DMS114 treated with DMSO at 0.1 percent for 48 hours (cell line): ENCODE data around the gene NSUN5.
"Not testable (repeated sequence)": the region's sequence is repeated elsewhere in the genome, so short reads cannot be mapped to it uniquely, and the experiment has no call there.

Experiments used
- DNase-seq: peaks from one replicate; lab custom pipeline; 2025; ENCODE audit not compliant: unreplicated experiment; lab: John Stamatoyannopoulos, UW

Gene NSUN5

DNA sequence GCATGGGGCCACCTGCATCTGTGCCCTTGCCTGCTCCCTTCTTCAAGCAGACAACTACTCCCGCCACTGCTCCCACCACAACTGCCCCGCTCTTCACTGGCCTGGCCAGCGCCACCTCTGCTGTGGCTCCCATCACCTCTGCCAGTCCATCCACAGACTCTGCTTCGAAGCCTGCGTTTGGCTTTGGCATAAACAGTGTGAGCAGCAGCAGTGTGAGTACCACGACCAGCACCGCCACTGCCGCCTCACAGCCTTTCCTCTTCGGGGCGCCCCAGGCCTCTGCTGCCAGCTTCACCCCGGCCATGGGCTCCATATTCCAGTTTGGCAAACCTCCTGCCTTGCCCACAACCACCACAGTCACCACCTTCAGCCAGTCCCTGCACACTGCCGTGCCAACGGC is 11.4 kb downstream of the NSUN5 start:
- DNase-seq = not testable (repeated sequence)

DNA sequence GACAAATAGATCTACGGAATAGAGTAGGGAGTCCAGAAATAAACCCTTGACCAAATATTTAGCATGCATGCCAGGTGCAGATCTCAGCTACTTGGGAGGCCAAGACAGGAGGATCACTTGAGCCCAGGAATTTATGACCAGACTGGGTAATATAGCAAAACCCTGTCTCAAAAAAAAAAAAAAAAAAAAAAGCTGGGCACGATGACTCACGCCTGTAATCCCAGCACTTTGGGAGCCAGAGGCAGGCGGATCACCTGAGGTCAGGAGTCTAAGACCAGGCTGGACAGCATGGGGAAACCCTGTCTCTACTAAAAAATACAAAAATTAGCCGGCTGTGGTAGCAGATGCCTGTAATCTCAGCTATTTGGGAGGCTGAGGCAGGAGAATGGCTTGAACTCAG is 31.4 kb downstream of the NSUN5 start:
- not testable (repeated sequence) for DNase-seq

DNA sequence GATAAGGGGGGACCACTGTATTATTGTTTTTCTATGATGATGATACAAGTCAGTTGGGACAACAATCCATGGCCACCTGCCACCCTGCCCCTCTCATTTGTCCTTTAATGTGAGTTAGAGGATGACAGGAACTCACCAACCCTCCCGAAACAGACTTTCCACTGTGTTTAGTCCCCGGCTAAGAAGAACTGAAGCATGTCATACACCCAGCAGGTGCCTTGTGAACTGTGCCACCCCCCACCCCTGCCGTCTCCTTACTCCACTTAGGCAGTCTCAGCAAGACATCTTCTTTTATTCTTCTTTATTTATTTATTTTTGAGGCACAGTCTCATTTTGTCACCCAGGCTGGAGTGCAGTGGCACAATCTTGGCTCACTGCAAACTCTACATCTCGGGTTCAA is 40.8 kb downstream of the NSUN5 start:
- not testable (repeated sequence) for DNase-seq

DNA sequence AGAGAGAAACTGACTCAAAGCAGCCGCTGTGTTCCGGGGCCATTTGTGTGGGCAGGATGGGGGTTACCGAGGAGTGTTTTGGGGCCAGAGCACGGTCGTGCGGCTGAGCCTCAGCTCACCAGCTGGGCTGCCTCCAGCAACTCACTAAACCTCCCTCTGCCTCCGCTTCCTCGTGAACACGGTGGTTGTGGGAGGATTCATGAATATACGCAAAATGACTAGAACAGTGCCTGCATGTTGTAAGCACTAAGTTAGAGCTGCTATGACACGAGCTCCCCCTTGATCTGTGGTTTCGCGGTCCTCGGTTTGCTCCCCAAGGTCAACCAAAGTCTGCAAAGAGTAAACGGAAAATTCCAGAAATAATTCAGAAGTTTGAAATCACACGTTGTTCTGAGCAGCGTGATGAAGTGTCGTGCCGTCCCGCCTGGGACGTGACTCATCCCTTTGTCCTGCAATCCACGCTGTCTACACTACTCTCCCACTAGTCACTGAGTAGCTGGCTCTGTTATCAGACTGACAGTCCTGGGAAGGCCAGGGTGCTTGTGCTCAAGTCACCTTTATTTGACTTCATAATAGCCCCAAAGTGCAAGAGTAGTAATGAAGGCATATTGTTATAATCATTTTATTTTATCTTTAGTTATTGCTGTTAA is 41.8 kb downstream of the NSUN5 start:
- not testable (repeated sequence) for DNase-seq

DNA sequence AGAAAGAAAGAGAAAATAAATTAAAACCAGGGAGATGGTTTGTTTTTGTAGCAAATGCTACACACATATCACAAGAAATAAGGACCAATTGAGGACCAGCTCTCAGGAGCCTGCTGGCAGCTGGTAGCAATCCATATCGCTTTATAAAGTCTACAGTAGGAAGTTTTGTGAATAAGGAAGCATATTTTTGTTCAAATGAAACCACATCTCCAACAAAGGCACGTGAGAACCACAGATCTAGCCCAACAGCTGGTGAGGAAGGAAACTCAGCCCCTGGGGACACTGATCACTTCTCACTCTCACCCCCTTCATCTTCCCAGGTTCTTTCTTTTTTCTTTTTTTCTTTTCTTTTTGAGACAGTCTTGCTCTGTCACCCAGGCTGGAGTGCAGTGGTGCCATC is 46.2 kb downstream of the NSUN5 start:
- DNase-seq = not testable (repeated sequence)
